HK-2 (cell line): ENCODE measurements around the gene PXDN.

Source experiments
- DNase-seq: peaks from one replicate; pipeline ENCODE4 v3.0.0-alpha.2; 2018; ENCODE audit not compliant: unreplicated experiment

Gene PXDN

GRCh38 chr2:1595274-1595673, 149.0 kb downstream of the PXDN start:
- DNase-seq, result no peak

GRCh38 chr2:1594373-1595171, 149.7 kb downstream of the PXDN start:
- DNase-seq, result no peak

GRCh38 chr2:1594123-1594372, 150.3 kb downstream of the PXDN start:
- DNase-seq, result no peak

GRCh38 chr2:1593371-1594122, 150.8 kb downstream of the PXDN start:
- peak; percentile 75 for DNase-seq

GRCh38 chr2:1591978-1592907, 152.1 kb downstream of the PXDN start:
- no peak for DNase-seq

GRCh38 chr2:1591461-1591770, 152.9 kb downstream of the PXDN start:
- DNase-seq, result no peak

GRCh38 chr2:1590596-1591460, 153.5 kb downstream of the PXDN start:
- no peak for DNase-seq

GRCh38 chr2:1588978-1589621, 155.2 kb downstream of the PXDN start:
- DNase-seq, result peak; percentile 35

- no peak for DNase-seq
Measured at GRCh38 chr2:1588051-1588977, 156.0 kb downstream of the PXDN start.

GRCh38 chr2:1586923-1587840, 157.1 kb downstream of the PXDN start:
- DNase-seq, result no peak

GRCh38 chr2:1586251-1586922, 157.9 kb downstream of the PXDN start:
- DNase-seq, result no peak

GRCh38 chr2:1585635-1586034, 158.7 kb downstream of the PXDN start:
- DNase-seq, result no peak

- no peak for DNase-seq
Measured at GRCh38 chr2:1584691-1585485, 159.4 kb downstream of the PXDN start.

GRCh38 chr2:1584051-1584531, 160.2 kb downstream of the PXDN start:
- DNase-seq, result no peak

GRCh38 chr2:1582891-1583341, 161.4 kb downstream of the PXDN start:
- no peak for DNase-seq

GRCh38 chr2:1581965-1582625, 162.2 kb downstream of the PXDN start:
- no peak for DNase-seq
